Activated T-helper 2 cell treated with anti-CD3 and anti-CD28 coated beads, Interferon-gamma antibody, Interleukin-2, Interleukin-4, amounts not matched to agents 10 μg/mL and 5 μg/mL and 100 μg/mL, durations not matched to agents 14 hours and 24 hours and 36 hours (primary cell): ENCODE results near the gene POMC. TPM values are rescaled to one million over a fixed set of nuclear protein-coding genes. Genes with fewer than 3 reads are reported as not detected.
"Not testable (repeated sequence)": the region's sequence is repeated elsewhere in the genome, so short reads cannot be mapped to it uniquely, and the experiment has no call there.

ENCODE experiments used
- DNase-seq: peaks from one replicate; pipeline ENCODE4 v3.0.0; 2021; ENCODE audit warnings: low spot score
- H3K27ac Mint-ChIP-seq: one replicate; pipeline ENCODE4 v1.8.0; 2021; ENCODE audit warnings: mixed read lengths
- H3K27me3 Mint-ChIP-seq: one replicate; pipeline ENCODE4 v1.8.0; 2021; ENCODE audit warnings: low read depth, mixed read lengths
- H3K36me3 Mint-ChIP-seq: one replicate; pipeline ENCODE4 v1.8.0; 2021; ENCODE audit warnings: low read depth, mixed read lengths
- H3K4me1 Mint-ChIP-seq: one replicate; pipeline ENCODE4 v1.8.0; 2021; ENCODE audit warnings: low read depth, mixed read lengths
- H3K4me3 Mint-ChIP-seq: one replicate; pipeline ENCODE4 v1.8.0; 2021; ENCODE audit warnings: low read depth, mild to moderate bottlenecking, moderate library complexity, mixed read lengths
- H3K9me3 Mint-ChIP-seq: one replicate; pipeline ENCODE4 v1.8.0; 2021; ENCODE audit warnings: mixed read lengths
- intact Hi-C: fragments of 100-400 bp; cut with micrococcal nuclease; formaldehyde crosslinking; loops from one replicate; pipeline ENCODE4 v1.15.1; 2023
- total RNA-seq: library from RNA; stranded (reverse); gene quantifications from 2 replicates; pipeline ENCODE4 v1.2.3, GENCODE V29; 2022

POMC gene
- total RNA-seq, result 5.8 and 6.7 TPM in 2 replicates

DNA sequence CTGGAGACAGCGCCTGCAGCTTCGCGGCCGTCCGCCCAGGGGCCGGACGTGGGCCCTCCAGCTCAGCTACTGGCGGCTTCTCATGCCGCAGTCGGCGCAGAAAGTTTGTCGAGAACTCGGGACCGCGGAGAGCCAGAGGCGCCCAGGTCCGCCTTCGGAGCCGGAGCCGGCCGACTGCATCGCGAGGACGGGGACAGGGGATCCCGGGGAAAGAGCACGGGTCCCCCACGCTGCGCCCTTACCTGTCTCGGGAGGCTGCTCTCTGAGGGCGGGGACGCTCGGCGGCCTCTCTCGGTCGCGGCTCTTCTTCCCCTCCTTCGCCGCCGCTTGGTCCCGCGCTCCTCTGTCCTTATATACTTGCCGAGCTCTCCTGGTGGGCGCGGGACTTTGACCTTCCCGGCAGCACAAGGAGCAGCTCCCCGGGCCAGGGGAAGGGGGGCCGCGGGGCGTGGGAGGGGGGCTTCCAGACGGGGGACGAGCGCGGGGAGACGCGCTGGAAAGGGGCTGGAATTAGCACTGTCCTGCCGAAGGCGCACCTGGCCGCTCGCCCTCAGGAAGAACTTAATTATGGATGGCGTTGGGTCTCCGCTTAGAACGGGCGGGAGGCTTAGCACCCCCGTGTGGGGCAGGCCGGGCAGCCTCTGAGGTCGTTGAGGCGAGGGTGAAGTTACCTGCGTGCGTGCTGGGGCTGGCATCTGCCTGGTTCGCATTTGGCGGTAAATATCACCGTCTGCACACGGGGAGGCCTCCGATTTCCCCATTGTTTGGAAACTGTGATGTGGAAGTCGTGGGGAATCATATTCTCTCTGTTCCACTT, at the start of gene POMC:
Gene POMC, minus strand, starts transcription at position 325 of the 817 bp plus-strand sequence. CDS start 3,808 bp downstream, outside the sequence.
- Mint-ChIP-seq H3K4me1 (peaks cover 17% of the 10 kb centered on the region), H3K36me3 (no peaks in the 10 kb centered on the region), H3K27ac (no peak within 1 kb of the TSS), H3K27me3 (peaks cover 77% of the 10 kb centered on the region), H3K9me3 (no peaks in the 10 kb centered on the region), H3K4me3 (peak within 1 kb of the TSS; percentile 64)
- DNase-seq, result peak; percentile 20
- intact Hi-C loops, result no loop called here

DNA sequence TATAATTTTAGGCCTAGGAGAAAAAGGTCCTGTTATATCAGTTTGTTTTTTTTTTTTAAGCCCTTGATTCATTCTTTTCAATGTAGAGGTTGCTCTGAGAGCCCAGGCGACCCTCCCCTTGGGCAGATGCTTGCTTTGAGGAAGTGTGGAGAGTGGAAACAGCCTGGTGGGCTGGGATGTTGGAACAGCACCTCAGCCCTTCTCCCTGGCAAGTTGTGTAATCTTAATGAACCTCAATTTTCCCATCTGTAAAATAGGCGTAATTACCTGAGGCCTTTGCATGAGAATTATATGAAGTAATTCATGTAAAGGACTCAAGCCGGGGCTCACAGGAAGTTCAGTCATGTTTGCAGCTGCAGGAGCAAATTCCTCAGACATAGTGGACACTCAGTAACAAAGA, 49.7 kb upstream of the POMC start:
- no peak for DNase-seq
- peaks cover 6% of the 10 kb centered on the region for H3K4me1 Mint-ChIP-seq
- no peaks in the 10 kb centered on the region for H3K36me3 Mint-ChIP-seq
- H3K27me3 Mint-ChIP-seq, result no peaks in the 10 kb centered on the region
- no peaks in the 10 kb centered on the region for H3K9me3 Mint-ChIP-seq
- peak overlapping the region; percentile 40 for H3K4me3 Mint-ChIP-seq
- intact Hi-C loops, result no loop called here
- H3K27ac Mint-ChIP-seq, result no peak overlapping the region

DNA sequence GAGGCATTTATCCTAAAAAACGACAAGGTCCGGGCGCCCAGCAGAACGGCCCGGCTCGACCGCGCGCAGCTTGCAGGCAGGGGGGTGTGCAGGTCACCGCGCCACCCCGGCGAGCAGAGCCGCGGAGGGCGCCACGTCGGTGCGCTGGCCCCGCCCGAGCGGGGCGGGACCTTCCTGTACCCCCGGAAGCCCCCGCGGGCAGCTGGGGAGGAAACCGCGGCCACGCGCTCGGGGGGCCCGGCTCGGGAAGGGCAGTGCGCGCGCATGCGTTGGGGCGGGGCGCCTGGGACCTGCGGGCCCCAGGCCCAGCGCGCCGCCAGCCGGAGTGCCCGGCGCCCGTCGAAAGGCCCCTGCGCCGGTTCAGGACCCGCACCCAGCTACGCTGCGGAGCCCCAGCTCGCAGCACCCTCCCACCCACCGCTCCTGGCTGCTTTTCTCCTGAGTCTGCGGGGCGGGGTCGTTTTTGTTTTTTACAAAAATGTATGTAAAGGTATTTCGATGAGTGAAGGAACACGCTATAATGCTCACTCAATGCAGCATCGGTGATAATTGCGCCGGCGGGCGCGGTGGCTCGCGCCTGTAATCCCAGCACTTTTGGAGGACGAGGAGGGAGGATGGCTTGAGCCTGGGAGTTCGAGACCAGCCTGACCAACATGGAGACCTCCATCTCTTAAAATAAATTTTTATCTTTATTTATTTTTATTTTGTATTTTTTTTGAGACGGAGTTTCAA, 47.7 kb upstream of the POMC start:
- Mint-ChIP-seq H3K9me3 (no peaks in the 10 kb centered on the region), H3K4me1 (peaks cover 6% of the 10 kb centered on the region), H3K27ac (peak overlapping the region; percentile 44), H3K36me3 (no peaks in the 10 kb centered on the region), H3K4me3 (peak overlapping the region; percentile 73), H3K27me3 (no peaks in the 10 kb centered on the region)
- intact Hi-C loops, result no loop called here
- peak; percentile 82 for DNase-seq

DNA sequence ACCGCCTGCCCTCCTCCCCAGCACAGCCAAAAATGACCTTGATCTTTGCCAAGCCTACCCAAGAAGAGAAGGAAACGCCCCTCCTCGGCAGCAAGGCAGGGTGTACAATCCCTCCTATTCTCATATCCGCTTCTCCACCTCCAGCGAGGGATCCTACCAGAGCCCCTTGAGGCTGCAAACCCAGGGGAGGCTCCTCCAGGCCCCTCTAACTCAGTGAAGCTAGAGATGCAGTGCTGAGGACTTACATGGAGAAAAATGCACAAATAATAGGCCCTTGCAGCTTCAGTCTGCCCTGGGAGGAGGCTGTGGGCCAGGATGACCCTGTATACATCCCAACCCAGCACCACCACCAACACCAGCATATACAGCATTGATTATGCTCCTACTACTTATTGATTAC, 46.9 kb upstream of the POMC start:
- DNase-seq, result no peak

DNA sequence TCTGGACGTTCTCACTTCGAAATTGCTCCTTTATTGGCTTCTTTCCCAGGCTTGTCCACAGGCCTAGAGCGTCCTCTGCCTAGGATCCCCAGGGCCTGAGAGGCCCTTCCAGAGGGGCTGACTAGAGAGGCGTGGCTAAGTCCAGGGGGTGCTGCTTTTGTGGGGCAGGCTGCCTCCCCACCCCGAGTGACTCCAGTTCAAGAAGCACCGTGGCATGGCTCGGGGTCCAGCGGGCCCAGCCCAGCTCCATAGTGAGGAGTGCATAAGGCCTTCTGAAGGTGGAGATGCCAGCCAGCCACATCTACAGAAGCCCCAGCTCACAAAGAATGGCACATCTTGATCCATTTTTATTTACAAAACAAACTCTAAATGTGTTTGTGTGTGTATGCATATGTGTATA, 44.8 kb upstream of the POMC start:
- H3K4me1 Mint-ChIP-seq, result peaks cover 19% of the 10 kb centered on the region
- H3K27ac Mint-ChIP-seq, result no peak overlapping the region

More for the DNA sequence above, 46.9 kb upstream of the POMC start:
- intact Hi-C loops, result no loop called here
- no peaks in the 10 kb centered on the region for H3K9me3 Mint-ChIP-seq
- H3K4me1 Mint-ChIP-seq, result peaks cover 11% of the 10 kb centered on the region
- no peaks in the 10 kb centered on the region for H3K27me3 Mint-ChIP-seq
- H3K4me3 Mint-ChIP-seq, result peak overlapping the region; percentile 58
- H3K27ac Mint-ChIP-seq, result peak overlapping the region; percentile 44
- no peaks in the 10 kb centered on the region for H3K36me3 Mint-ChIP-seq

DNA sequence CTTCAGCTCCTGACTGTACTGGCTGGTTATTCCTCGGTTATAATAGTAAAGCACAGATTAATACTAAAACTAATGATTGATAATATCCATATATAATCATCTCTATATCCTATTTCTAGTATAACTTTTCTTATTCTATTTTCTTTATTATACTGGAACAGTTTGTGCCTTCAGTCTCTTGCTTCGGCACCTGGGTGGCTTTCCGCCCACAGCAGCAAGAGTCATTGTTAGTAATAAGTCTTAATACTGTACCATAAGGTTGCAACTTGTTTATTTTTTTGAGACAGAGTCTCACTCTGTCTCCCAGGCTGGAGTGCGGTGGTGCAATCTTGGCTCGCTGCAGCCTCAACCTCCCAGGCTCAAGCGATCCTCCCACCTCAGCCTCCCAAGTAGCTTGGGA, 42.5 kb upstream of the POMC start:
- peak overlapping the region; percentile 28 for H3K27ac Mint-ChIP-seq
- intact Hi-C loops, H3K9me3 Mint-ChIP-seq, DNase-seq, H3K36me3 Mint-ChIP-seq, H3K4me3 Mint-ChIP-seq, H3K27me3 Mint-ChIP-seq: not testable (repeated sequence)
- H3K4me1 Mint-ChIP-seq, result peaks cover 19% of the 10 kb centered on the region

More for the DNA sequence above, 44.8 kb upstream of the POMC start:
- Mint-ChIP-seq H3K4me3 (no peak overlapping the region), H3K9me3 (no peaks in the 10 kb centered on the region), H3K27me3 (no peaks in the 10 kb centered on the region), H3K36me3 (no peaks in the 10 kb centered on the region)
- DNase-seq, result no peak
- intact Hi-C loops, result no loop called here

DNA sequence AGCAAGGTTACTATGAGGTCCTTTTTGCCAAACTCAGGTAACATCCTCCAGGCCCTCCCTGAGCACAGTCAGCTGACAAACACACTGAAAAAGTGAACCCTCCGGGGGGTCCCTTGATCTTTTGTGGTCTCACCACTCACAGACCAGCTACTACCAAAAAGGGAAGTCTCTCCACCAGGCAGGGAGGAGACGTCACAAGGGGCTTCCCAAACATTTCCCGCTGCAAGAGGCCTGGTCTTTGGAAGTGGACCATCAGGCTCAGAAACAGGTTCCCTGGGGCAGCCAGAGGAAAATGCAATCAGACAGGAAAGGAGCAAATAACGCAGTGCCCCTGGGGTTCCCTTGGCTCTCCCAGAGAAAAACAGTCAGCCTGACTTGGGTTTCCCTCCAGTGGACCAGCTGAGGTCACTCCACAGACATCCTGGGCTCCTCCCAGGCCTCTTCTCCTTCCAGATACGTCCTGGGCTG, 38.7 kb upstream of the POMC start:
- DNase-seq, result no peak
- Mint-ChIP-seq H3K4me3 (no peak overlapping the region), H3K27me3 (no peaks in the 10 kb centered on the region), H3K27ac (no peak overlapping the region), H3K36me3 (no peaks in the 10 kb centered on the region), H3K9me3 (no peaks in the 10 kb centered on the region), H3K4me1 (peaks cover 16% of the 10 kb centered on the region)
- intact Hi-C loops, result no loop called here

DNA sequence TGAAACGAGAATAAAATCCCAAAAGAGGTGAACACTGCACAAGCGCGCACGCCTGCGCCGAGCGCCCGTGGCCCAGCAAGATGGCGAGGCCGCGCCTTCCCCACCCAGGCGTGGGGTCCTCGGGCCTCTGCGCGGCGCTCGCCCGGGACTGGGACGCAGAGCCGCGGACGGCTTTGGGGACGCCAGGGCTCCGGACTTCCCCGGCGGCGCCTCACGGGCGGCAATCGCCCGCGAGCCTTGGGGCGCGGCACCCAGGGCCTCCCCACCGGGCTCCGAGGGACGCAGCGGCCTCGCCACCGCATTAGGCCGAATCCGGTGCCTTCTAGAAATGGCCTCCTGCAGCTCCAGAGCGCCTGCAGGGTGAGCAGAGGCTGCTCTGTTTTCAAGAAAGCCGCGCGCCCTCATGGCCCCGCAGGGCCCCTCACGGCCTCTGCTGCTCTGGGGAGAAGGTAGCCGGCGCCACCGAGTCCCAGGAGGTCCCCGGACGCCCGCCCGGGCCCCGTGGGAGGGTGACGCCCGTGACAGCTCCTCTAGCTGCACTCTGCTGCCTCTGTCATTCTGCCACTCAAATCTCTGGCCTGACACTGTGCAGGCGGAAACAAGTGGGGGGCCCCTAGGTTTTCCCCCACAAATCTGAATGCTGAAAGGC, 35.9 kb upstream of the POMC start:
- Mint-ChIP-seq H3K4me3 (no peak overlapping the region), H3K27me3 (peaks cover 2% of the 10 kb centered on the region), H3K36me3 (no peaks in the 10 kb centered on the region), H3K4me1 (peaks cover 4% of the 10 kb centered on the region), H3K9me3 (no peaks in the 10 kb centered on the region), H3K27ac (no peak overlapping the region)
- intact Hi-C loops, result no loop called here
- DNase-seq, result no peak

DNA sequence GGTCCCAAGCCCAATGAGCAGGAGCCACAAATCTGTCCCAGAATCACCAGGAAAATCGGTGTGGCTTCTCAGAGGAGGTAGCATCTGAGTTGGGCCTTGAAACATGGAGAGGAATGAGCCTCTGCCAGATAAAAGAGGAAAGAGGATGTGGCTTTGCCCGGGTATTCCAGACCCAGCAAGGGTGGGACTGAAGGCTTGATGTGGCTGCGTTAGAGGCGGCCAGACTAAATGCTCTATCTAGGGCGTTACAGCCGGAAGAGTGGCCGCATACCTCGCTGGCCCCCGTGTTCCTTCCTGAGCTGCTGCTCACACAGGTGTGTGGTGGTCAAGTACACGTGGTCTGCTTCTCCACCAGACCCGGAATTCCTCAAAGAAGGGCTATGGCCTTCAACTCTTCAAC, 33.9 kb upstream of the POMC start:
- no peak overlapping the region for H3K27ac Mint-ChIP-seq
- H3K4me3 Mint-ChIP-seq, result no peak overlapping the region
- H3K27me3 Mint-ChIP-seq, result peaks cover 14% of the 10 kb centered on the region
- DNase-seq, result no peak
- no peaks in the 10 kb centered on the region for H3K36me3 Mint-ChIP-seq
- H3K4me1 Mint-ChIP-seq, result peaks cover 2% of the 10 kb centered on the region
- intact Hi-C loops, result no loop called here
- no peaks in the 10 kb centered on the region for H3K9me3 Mint-ChIP-seq

DNA sequence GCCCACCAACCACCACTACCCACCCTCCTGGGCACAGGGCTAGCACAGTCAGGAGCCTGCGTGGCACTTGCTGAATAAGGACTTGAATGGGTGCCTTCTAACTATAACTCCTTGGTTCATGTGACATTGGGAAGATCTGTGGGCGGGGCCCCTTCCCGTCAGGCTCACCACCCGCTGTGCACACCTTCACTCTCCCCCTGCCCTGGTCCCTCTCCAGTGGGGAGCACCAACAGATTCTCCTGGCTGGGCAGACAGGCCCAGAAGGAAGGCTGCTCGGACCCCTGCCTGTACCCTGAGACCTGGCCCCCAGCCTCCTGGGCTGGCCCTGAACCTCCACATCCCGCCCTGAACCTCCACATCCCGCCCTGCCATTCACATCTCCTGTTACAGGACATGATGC, 33.4 kb upstream of the POMC start:
- Mint-ChIP-seq H3K9me3 (no peaks in the 10 kb centered on the region), H3K27me3 (peaks cover 14% of the 10 kb centered on the region), H3K27ac (no peak overlapping the region), H3K4me1 (peaks cover 2% of the 10 kb centered on the region), H3K36me3 (no peaks in the 10 kb centered on the region), H3K4me3 (no peak overlapping the region)
- DNase-seq, result no peak
- intact Hi-C loops, result no loop called here

DNA sequence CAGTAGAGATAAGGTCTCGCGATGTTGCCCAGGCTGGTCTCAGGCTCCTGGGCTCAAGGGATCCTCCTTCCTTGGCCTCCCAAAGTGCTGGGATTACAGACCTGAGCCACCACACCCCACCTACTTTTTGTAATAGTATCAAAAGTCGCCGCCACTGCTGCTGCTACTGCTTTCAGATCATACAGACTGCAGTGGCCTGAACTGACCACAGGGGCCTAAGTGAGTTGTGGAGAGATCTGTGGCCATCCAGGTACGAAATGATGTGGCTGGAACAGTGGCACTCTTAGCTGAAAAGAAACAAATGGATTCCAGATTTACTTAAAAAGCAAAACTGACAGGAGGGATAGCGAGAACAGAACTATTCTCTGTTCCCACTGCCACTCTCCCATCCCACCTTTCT, 32.9 kb upstream of the POMC start:
- Mint-ChIP-seq H3K27ac (no peak overlapping the region), H3K9me3 (no peaks in the 10 kb centered on the region), H3K36me3 (no peaks in the 10 kb centered on the region), H3K4me1 (peaks cover 2% of the 10 kb centered on the region), H3K4me3 (no peak overlapping the region), H3K27me3 (peaks cover 14% of the 10 kb centered on the region)
- intact Hi-C loops, result no loop called here
- no peak for DNase-seq

DNA sequence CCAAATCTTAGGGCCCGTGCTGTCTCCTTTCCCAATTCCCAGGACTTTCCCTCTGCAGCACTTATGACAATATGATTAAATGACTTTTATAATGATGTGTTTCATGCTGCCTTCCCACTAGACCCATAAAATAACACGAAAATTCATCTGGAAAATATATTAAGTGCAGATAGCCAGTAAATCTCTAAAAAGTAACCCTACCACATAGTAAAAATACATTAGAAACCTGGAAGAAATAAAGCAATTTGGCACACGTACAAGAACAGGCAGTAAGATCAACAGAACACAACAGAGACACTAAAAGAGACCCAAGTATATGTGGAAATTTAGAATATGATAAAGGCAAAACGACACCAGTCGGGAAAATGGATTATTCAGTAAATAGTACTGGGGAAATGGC, 30.2 kb upstream of the POMC start:
- Mint-ChIP-seq H3K4me3 (no peak overlapping the region), H3K4me1 (peaks cover 2% of the 10 kb centered on the region), H3K36me3 (no peaks in the 10 kb centered on the region), H3K9me3 (no peaks in the 10 kb centered on the region), H3K27me3 (peaks cover 14% of the 10 kb centered on the region), H3K27ac (no peak overlapping the region)
- intact Hi-C loops, result loop anchor here (10.0 kb wide), 1 partner anchor 64 kb away; no protein-coding TSS in a partner anchor
- DNase-seq, result no peak

DNA sequence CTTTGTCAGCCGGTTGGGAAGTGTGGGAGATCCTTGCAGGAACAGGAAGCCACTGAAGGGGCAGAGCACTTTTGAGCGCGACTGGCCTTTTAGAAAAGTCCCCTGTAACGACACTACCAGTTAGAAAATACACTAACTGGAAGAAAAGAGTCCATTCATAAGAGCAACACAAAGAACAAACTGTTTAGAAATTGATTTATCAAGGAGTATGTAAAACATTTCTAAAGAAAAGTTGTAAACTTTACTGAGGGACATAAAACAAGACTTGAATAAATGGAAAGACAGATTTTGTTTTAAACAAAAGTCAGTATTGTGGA, 29.8 kb upstream of the POMC start:
- H3K36me3 Mint-ChIP-seq, result no peaks in the 10 kb centered on the region
- DNase-seq, result no peak
- H3K4me3 Mint-ChIP-seq, result no peak overlapping the region
- H3K27me3 Mint-ChIP-seq, result peaks cover 14% of the 10 kb centered on the region
- no peaks in the 10 kb centered on the region for H3K9me3 Mint-ChIP-seq
- H3K27ac Mint-ChIP-seq, result no peak overlapping the region
- H3K4me1 Mint-ChIP-seq, result peaks cover 2% of the 10 kb centered on the region
- intact Hi-C loops, result loop anchor here (10.0 kb wide), 1 partner anchor 63 kb away; no protein-coding TSS in a partner anchor
